Omental fat pad (tissue), 4 donors: ENCODE results near the gene TXNRD2. TPM values are rescaled to one million over a fixed set of nuclear protein-coding genes. Genes with fewer than 3 reads are reported as not detected.
"Not testable (repeated sequence)": the region's sequence is repeated elsewhere in the genome, so short reads cannot be mapped to it uniquely, and the experiment has no call there.

Source experiments
- ATAC-seq: fragments of 150-250 bp; one replicate; pipeline ENCODE4 v1.9.1; 2016; ENCODE audit warnings: mild to moderate bottlenecking, moderate library complexity; ENCODE audit not compliant: low FRiP score
- DNase-seq: peaks from one replicate; pipeline ENCODE4 v3.0.0-alpha.2; 2019; ENCODE audit warnings: low spot score
- total RNA-seq, 4 donors: library from RNA; depleted of rRNA; stranded (reverse); fragments of >200 nt; gene quantifications; one replicate each; pipeline ENCODE4 v1.1.0, GENCODE V29; 2016
- TF ChIP-seq, protein P1 (sequence below), 3 donors: fragments of 450-650 bp; IDR thresholded peaks; one replicate each; pipeline ENCODE4 v1.5.1; 2016 to 2017; ENCODE audit warnings: antibody characterized with exemption in 3 of 3, mild to moderate bottlenecking in 3 of 3, moderate library complexity in 2 of 3

The TXNRD2 gene
- total RNA-seq, 4 donors from 2014 or later: 10.1 to 24.4 (median 15.1) TPM

DNA sequence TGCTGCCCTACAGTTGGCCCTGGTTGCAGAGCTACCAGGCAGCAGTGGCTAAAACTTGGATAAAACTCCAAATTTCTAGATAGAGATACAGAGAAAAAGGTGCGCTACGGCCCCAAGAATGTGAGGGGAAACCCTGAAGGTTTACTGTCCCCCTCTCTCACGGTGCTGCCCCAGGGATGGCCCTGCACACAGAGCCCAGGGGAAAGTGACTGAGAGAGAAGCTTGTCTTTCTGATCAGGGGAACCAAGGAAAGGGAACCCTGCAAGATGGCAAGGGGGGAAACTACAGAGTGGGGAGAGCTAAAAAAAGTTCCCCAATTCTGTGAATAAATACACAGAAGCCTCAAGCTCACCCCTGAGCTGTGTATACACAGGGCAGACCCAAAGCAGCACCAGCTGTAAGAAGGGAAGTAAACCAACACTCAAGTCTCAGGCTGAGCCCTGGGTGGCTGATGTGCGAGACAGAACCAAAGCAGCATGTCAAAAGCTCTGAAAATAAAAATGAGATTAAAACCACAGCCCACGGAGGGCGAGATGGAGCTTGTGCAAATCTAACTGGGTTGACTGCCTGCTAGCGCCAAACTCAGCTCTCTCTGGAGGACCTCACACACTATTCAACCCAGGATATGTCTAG, 109.0 kb downstream of the TXNRD2 start:
- ATAC-seq: no peak
- TF ChIP-seq, protein P1, sequence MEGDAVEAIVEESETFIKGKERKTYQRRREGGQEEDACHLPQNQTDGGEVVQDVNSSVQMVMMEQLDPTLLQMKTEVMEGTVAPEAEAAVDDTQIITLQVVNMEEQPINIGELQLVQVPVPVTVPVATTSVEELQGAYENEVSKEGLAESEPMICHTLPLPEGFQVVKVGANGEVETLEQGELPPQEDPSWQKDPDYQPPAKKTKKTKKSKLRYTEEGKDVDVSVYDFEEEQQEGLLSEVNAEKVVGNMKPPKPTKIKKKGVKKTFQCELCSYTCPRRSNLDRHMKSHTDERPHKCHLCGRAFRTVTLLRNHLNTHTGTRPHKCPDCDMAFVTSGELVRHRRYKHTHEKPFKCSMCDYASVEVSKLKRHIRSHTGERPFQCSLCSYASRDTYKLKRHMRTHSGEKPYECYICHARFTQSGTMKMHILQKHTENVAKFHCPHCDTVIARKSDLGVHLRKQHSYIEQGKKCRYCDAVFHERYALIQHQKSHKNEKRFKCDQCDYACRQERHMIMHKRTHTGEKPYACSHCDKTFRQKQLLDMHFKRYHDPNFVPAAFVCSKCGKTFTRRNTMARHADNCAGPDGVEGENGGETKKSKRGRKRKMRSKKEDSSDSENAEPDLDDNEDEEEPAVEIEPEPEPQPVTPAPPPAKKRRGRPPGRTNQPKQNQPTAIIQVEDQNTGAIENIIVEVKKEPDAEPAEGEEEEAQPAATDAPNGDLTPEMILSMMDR (IDR thresholded peaks at IDR 0.05): no peak
- DNase-seq: no peak

DNA sequence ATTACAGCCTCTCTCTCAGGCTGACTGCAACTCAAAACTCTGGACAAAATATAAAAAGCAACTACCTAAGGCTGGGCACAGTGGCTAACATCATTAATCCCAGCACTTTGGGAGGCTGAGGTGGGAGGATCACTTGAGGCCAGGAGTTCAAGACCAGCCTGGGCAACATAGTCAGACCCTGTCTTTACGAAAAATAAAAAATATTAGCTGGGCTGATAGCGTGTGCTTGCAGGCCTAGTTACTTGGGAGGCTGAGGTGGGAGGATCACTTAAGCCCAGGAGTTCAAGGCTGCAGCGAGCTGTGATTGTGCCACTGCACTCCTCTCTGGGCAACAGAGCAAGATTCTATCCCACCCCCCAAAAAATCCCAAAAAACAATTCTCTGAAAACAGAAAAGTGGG, 109.6 kb downstream of the TXNRD2 start:
- not testable (repeated sequence) for ATAC-seq, DNase-seq

DNA sequence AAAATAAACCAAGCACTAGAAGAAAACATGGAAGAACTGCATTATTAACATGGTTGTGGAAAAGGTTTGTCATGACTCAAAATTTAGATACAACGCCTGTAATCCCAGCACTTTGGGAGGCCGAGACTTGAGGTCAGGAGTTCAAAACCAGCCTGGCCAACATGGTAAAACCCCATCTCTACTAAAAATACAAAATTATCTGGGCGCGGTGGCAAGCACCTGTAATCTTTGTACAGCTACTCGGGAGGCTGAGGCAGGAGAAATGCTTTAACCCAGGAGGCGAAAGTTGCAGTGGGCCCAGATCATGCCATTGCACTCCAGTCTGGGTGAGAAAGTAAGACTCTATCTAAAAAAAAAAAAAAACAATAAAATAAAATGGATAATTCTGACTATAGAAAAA, 110.6 kb downstream of the TXNRD2 start:
- no peak for DNase-seq
- no peak for ATAC-seq
- TF ChIP-seq, protein P1 (IDR thresholded peaks at IDR 0.05): no peak

DNA sequence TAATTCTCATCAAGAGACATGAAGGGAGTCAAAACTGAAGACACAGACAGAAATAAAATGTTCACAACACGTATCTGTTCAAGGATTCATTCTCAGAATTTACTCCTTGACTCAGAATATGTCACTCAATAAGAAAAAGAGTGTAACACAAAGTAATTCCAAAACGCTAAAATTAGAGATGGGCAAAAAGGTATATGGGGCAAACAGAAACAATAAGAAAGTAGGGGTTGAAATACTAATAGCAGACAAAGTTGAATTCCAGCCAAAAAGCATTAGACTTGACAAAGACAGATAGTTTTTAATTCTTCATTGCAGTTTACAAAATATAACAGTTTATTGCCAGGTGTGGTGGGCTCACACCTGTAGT, 113.6 kb downstream of the TXNRD2 start:
- DNase-seq (no peak), ATAC-seq (no peak)
- TF ChIP-seq, protein P1 (IDR thresholded peaks at IDR 0.05): no peak

DNA sequence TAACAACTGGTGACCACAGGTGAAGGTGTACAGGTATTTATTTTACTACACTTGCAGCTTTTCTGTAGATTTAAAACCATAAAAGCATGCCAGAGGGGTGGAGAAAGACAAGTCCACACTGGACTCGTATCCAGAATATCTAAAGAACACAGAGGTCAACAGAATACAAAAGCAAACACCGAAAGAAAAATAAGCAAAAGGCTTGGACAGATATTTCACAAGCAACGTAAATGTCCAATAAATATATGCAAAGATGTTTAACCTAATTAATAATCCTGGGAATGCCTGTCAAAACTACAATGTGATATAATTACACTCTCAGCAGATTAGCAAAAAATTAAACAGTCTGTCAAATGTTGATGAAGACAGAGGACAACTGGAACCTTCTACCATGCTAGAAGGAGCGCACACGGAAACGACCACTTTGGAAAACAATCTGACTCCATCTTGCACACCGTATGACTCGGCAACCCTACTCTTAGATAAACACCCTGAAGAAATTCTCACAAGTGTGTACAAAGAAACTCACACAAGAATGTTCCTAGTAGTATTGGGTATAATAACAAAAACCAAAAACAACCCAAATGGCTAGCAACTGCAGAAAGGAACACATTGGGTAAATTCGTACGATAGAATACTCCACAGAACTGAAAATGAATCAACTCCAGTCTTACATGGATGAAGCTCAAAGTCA, 114.1 kb downstream of the TXNRD2 start:
- DNase-seq (no peak), ATAC-seq (no peak)
- TF ChIP-seq, protein P1 (IDR thresholded peaks at IDR 0.05): no peak

DNA sequence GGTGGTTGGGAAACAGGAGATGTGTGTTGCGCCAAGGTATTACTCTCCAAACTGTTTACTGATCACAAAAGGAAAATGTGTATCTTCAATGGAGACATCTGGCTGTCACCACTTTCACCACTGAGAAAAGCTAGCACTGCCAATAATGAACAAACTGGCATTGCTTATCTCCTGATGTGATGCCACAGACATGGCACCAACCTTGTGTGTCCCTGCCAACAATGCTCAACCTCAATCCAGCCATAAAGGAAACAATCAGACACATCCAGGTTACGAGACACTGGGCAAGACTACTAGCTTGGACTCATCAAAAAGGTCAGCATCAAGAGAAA, 115.0 kb downstream of the TXNRD2 start:
- DNase-seq (no peak), ATAC-seq (no peak)
- TF ChIP-seq, protein P1 (IDR thresholded peaks at IDR 0.05): no peak

DNA sequence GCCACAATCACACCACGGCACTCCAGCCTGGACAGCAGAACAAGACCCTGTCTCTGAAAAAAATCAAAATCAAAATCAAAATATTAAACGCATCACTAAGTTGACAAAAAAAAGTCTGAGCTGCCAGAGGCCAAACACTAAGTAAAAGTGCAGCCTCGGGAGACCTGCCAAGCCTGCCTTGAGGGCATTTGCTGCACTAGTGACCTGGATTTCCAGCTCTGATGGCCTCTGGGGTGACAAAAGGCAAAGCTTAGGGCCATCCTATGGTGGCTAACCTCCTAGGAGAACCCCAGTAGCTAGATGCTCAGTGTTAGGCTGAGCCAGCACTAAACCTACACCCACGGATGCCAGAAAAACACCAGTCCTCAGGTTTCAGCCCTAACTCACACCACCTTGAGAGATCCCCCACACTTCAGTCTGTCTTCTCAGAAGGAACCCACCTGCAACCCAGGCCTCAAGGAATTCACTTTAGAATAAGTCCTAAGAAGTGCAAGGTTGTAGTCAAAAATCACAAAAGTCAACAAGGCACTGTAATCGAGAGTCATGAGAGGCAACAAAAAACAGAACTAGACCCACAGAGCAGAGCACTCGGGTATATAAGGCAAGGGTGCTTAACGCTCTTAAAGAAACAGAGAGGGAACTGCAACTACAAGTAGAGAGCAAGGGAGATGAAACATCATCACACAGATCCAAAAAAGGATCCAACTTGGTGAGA, 115.6 kb downstream of the TXNRD2 start:
- no peak for DNase-seq
- no peak for ATAC-seq
- TF ChIP-seq, protein P1 (IDR thresholded peaks at IDR 0.05): no peak

Other genes starting within 250 kb of the TXNRD2 start
- 10 to 100 TPM in 1 of 4 donors, 1 to 10 TPM in 3; 3.7 to 19.1 (median 5.9) TPM for gene SEPTIN5, start 227.3 kb downstream of the TXNRD2 start, total RNA-seq
- 1 to 10 TPM in 2 of 4 donors, under 1 TPM in 2; 0.88 to 9.3 (median 1.4) TPM for gene GP1BB, start 218.3 kb downstream of the TXNRD2 start, total RNA-seq
- 1 to 10 TPM in 1 of 4 donors, under 1 TPM in 1, not detected in 2; 0.65 to 2.7 TPM for gene TBX1, start 181.0 kb downstream of the TXNRD2 start, total RNA-seq
- gene GNB1L, start 86.9 kb downstream of the TXNRD2 start, total RNA-seq: 1 to 10 TPM; 4.3 to 7.6 (median 6.1) TPM
- gene RTL10, start 86.9 kb downstream of the TXNRD2 start, total RNA-seq: 10 to 100 TPM in 3 of 4 donors, 1 to 10 TPM in 1; 7.6 to 12.6 (median 10.4) TPM
- gene COMT, start within 50 bp of the TXNRD2 start, total RNA-seq: 100 to 1,000 TPM; 166 to 214 (median 180) TPM
- gene ARVCF, start 75.0 kb upstream of the TXNRD2 start, total RNA-seq: 10 to 100 TPM in 2 of 4 donors, 1 to 10 TPM in 2; 6.5 to 20.0 (median 9.3) TPM
- 10 to 100 TPM; 35.3 to 48.4 (median 37.9) TPM for gene TANGO2, start 79.3 kb upstream of the TXNRD2 start, total RNA-seq
- gene DGCR8, start 138.4 kb upstream of the TXNRD2 start, total RNA-seq: 10 to 100 TPM; 16.9 to 33.5 (median 24.1) TPM
- gene RANBP1, start 174.3 kb upstream of the TXNRD2 start, total RNA-seq: 100 to 1,000 TPM; 146 to 285 (median 159) TPM
- gene TRMT2A, start 175.4 kb upstream of the TXNRD2 start, total RNA-seq: 10 to 100 TPM; 32.4 to 58.5 (median 49.0) TPM
- gene ZDHHC8, start 190.0 kb upstream of the TXNRD2 start, total RNA-seq: 10 to 100 TPM in 3 of 4 donors, 1 to 10 TPM in 1; 9.5 to 23.3 (median 16.4) TPM
- gene CCDC188, start 209.2 kb upstream of the TXNRD2 start, total RNA-seq: 1 to 10 TPM in 1 of 4 donors, under 1 TPM in 2, not detected in 1; 0.28 to 1.8 (median 0.56) TPM